Cardiac muscle cell (in vitro differentiated cells and primary cell): ENCODE results near the gene DNAAF3. TPM values are rescaled to one million over a fixed set of nuclear protein-coding genes. Genes with fewer than 3 reads are reported as not detected.

Experiments used
- DNase-seq, 2 donors: peaks; one replicate each; pipeline versions ENCODE4 v3.0.0 to v3.0.0-alpha.2; 2010 to 2017; ENCODE audit warnings: low read depth in 1 of 2, low spot score in 1 of 2
- H3K27ac ChIP-seq: fragments of 200-600 bp; sonication (generic); 2 replicates; pipeline ENCODE4 v1.5.1; 2016
- H3K27me3 ChIP-seq: fragments of 200-600 bp; sonication (generic); 2 replicates; pipeline ENCODE4 v1.6.0; 2016; ENCODE audit warnings: control low read depth
- H3K36me3 ChIP-seq: fragments of 200-600 bp; sonication (generic); 2 replicates; pipeline ENCODE4 v1.5.1; 2016; ENCODE audit warnings: control low read depth
- H3K4me1 ChIP-seq: fragments of 200-600 bp; sonication (generic); 2 replicates; pipeline ENCODE4 v1.8.1; 2017; ENCODE audit warnings: low read depth, mild to moderate bottlenecking, mixed run types
- H3K4me3 ChIP-seq: fragments of 200-600 bp; sonication (generic); 2 replicates; pipeline ENCODE4 v1.5.1; 2016; ENCODE audit warnings: mild to moderate bottlenecking
- H3K9me3 ChIP-seq: fragments of 200-600 bp; sonication (generic); 2 replicates; pipeline ENCODE4 v1.5.1; 2017; ENCODE audit warnings: low read depth, mild to moderate bottlenecking, control low read depth
- CTCF ChIP-seq: IDR thresholded peaks from 2 replicates; pipeline ENCODE4 v1.5.1; 2012; ENCODE audit warnings: low read depth, mild to moderate bottlenecking, low read length
- polyA plus RNA-seq: library from polyadenylated mRNA; unstranded; fragments of >200 nt; fragmentation: Nextera tagmentation; extraction: Ambion mirVana; gene quantifications from 2 replicates; pipeline ENCODE4 v1.2.1, GENCODE V29; 2016
- total RNA-seq: library from RNA; depleted of rRNA; stranded (reverse); fragments of >200 nt; gene quantifications from 2 replicates; pipeline ENCODE4 v1.2.3, GENCODE V29; 2016

Gene DNAAF3
- total RNA-seq: 3.2 and 3.5 TPM in 2 replicates
- polyA plus RNA-seq: 7.6 and 14.3 TPM in 2 replicates

GRCh38 chr19:55166530-55167268 is at the start of gene DNAAF3:
TSS of gene DNAAF3 (minus strand) at chr19:55166613. CDS start at chr19:55166413, 200 bp downstream.
- Histone ChIP-seq H3K36me3 (no peaks in the 10 kb centered on the region), H3K4me1 (no peaks in the 10 kb centered on the region), H3K27ac (peak within 1 kb of the TSS; percentile 17), H3K27me3 (peaks cover 45% of the 10 kb centered on the region), H3K9me3 (no peaks in the 10 kb centered on the region), H3K4me3 (peak within 1 kb of the TSS; percentile 41)
- no peak for TF ChIP-seq CTCF
- DNase-seq: peak; percentile 98

GRCh38 chr19:55213547-55213946 is 47.1 kb upstream of the DNAAF3 start:
- no peak overlapping the region for H3K4me3 ChIP-seq
- no peak for TF ChIP-seq CTCF
- no peaks in the 10 kb centered on the region for H3K36me3 ChIP-seq

GRCh38 chr19:55212447-55212846 is 46.0 kb upstream of the DNAAF3 start:
- Histone ChIP-seq H3K27me3 (no peaks in the 10 kb centered on the region), H3K9me3 (no peaks in the 10 kb centered on the region), H3K27ac (no peak overlapping the region), H3K4me1 (no peaks in the 10 kb centered on the region), H3K36me3 (no peaks in the 10 kb centered on the region), H3K4me3 (no peak overlapping the region)
- no peak for DNase-seq
- TF ChIP-seq CTCF: peak; percentile 15

More at GRCh38 chr19:55213547-55213946, 47.1 kb upstream of the DNAAF3 start:
- Histone ChIP-seq H3K4me1 (no peaks in the 10 kb centered on the region), H3K9me3 (no peaks in the 10 kb centered on the region), H3K27me3 (no peaks in the 10 kb centered on the region), H3K27ac (no peak overlapping the region)
- no peak for DNase-seq

- no peak overlapping the region for H3K27ac ChIP-seq
- H3K4me1 ChIP-seq: peaks cover 5% of the 10 kb centered on the region
- no peaks in the 10 kb centered on the region for H3K27me3 ChIP-seq
- H3K9me3 ChIP-seq: no peaks in the 10 kb centered on the region
- TF ChIP-seq CTCF: no peak
- no peak overlapping the region for H3K4me3 ChIP-seq
- no peaks in the 10 kb centered on the region for H3K36me3 ChIP-seq
- peak in 1 of 2 donors; percentile 82 for DNase-seq
Measured at GRCh38 chr19:55209693-55210472, 43.5 kb upstream of the DNAAF3 start.

GRCh38 chr19:55208880-55209692 is 42.7 kb upstream of the DNAAF3 start, which contains the start of gene PTPRH:
TSS of gene PTPRH (minus strand) at chr19:55209501. CDS start at chr19:55209433, 68 bp downstream.
- Histone ChIP-seq H3K36me3 (no peaks in the 10 kb centered on the region), H3K27me3 (no peaks in the 10 kb centered on the region), H3K27ac (no peak within 1 kb of the TSS), H3K4me3 (no peak within 1 kb of the TSS), H3K9me3 (no peaks in the 10 kb centered on the region), H3K4me1 (peaks cover 5% of the 10 kb centered on the region)
- no peak for DNase-seq
- TF ChIP-seq CTCF: no peak
